HepG2 (cell line): ENCODE measurements around the gene CIB2. TPM values are rescaled to one million over a fixed set of nuclear protein-coding genes. Genes with fewer than 3 reads are reported as not detected.

ENCODE experiments used
- ATAC-seq: fragments of 200-7000 bp; cut with Tn5 transposase; 3 replicates; pipeline ENCODE4 v1.9.1; 2020; ENCODE audit warnings: mild to moderate bottlenecking, moderate library complexity
- BruUV-seq: library from RNA; stranded (reverse); fragments of 400-500 nt; replicated peaks from 2 replicates; lab custom pipeline; 2021; lab: Mats Ljungman, UMichigan
- CTCF ChIA-PET: fragments of 300-600 bp; formaldehyde crosslinking; extraction: SDS; loops from one replicate; lab custom pipeline; 2021; ENCODE audit warnings: low total read pairs, inconsistent platforms, low intra/inter-chr PET ratio; lab: Yijun Ruan, JAX
- POLR2A ChIA-PET: fragments of 350-600 bp; sonication (Branson Sonifier 250); formaldehyde crosslinking; loops from one replicate; lab custom pipeline; 2020; ENCODE audit warnings: antibody characterized with exemption, inconsistent platforms; lab: Yijun Ruan, JAX
- DNase-seq: peaks from one replicate; pipeline ENCODE4 v3.0.0-alpha.2; 2015; ENCODE audit warnings: low spot score
- FAIRE-seq: peaks from 3 replicates; lab custom pipeline; 2011; peaks lifted over from hg19 to GRCh38; lab: Jason Lieb, UNC
- H2AFZ ChIP-seq: one replicate; pipeline ENCODE4 v1.6.1; 2011; ENCODE audit warnings: low read length, inconsistent platforms
- H3K27ac ChIP-seq: fragments of 300-600 bp; 3 replicates; pipeline ENCODE4 v1.8.0; 2011; ENCODE audit warnings: mixed run types, mild to moderate bottlenecking, mixed read lengths, low read length, inconsistent platforms; ENCODE audit not compliant: insufficient read depth; ENCODE audit errors: extremely low read length
- H3K27me3 ChIP-seq, 2 experiments: fragments of 200-600 bp in 1 of 2; 2 replicates in 1 of 2; 3 replicates in 1 of 2; pipeline versions ENCODE4 v1.6.0 to v1.8.0; 2011; ENCODE audit warnings: low read length in 2 of 2, mild to moderate bottlenecking in 2 of 2, moderate library complexity in 2 of 2, inconsistent platforms in 1 of 2; ENCODE audit not compliant: insufficient read depth in 2 of 2, control insufficient read depth in 1 of 2
- H3K36me3 ChIP-seq, 2 experiments: fragments of 200-600 bp in 1 of 2; replicated peaks in 1 of 2; 2 replicates in 1 of 2; 3 replicates in 1 of 2; pipeline versions ENCODE4 v1.5.1 to v1.8.0; 2011; ENCODE audit warnings: low read length in 2 of 2, inconsistent platforms in 1 of 2; ENCODE audit not compliant: insufficient read depth in 2 of 2, control insufficient read depth in 1 of 2
- H3K4me1 ChIP-seq: 2 replicates; pipeline ENCODE4 v1.5.1; 2012; ENCODE audit warnings: low read length, inconsistent platforms; ENCODE audit not compliant: insufficient read depth
- H3K4me2 ChIP-seq: 2 replicates; pipeline ENCODE4 v1.6.0; 2011; ENCODE audit warnings: low read depth, low read length, inconsistent platforms
- H3K4me3 ChIP-seq, 3 experiments: fragments of 200-600 bp in 1 of 3; sonication (generic), shearing (Covaris generic) in 1 of 3; replicated peaks in 1 of 3; 2 replicates each; pipeline ENCODE4 v1.5.1; 2011 to 2016; ENCODE audit warnings: low read length in 3 of 3, inconsistent platforms in 2 of 3, low read depth in 2 of 3, mild to moderate bottlenecking in 2 of 3, control low read depth in 1 of 3, mixed read lengths in 1 of 3; ENCODE audit not compliant: insufficient read depth in 1 of 3
- H3K79me2 ChIP-seq: one replicate; pipeline ENCODE4 v1.6.1; 2011; ENCODE audit warnings: low read length, inconsistent platforms; ENCODE audit not compliant: insufficient read depth
- H3K9ac ChIP-seq: 2 replicates; pipeline ENCODE4 v1.6.0; 2011; ENCODE audit warnings: mild to moderate bottlenecking, low read depth, low read length, inconsistent platforms; ENCODE audit not compliant: insufficient read depth
- H3K9me3 ChIP-seq: 2 replicates; pipeline ENCODE4 v1.5.1; 2012; ENCODE audit warnings: mild to moderate bottlenecking, low read length
- H4K20me1 ChIP-seq: 2 replicates; pipeline ENCODE4 v1.6.0; 2011; ENCODE audit warnings: inconsistent platforms, mild to moderate bottlenecking, low read length, moderate library complexity; ENCODE audit not compliant: insufficient read depth
- DRAP1 ChIP-seq: IDR thresholded peaks from 2 replicates; pipeline ENCODE4 v1.6.1; 2016; ENCODE audit warnings: missing genetic modification reagents, missing compliant biosample characterization
- HNF1A ChIP-seq, 2 experiments: sonication (generic) in 1 of 2; formaldehyde crosslinking in 1 of 2; IDR thresholded peaks; 2 replicates each; pipeline versions ENCODE4 v1.4.0 to v1.6.1; 2016 to 2020; ENCODE audit warnings: borderline replicate concordance in 1 of 2, low read depth in 1 of 2, mild to moderate bottlenecking in 1 of 2, missing genetic modification reagents in 1 of 2
- MXD1 ChIP-seq: sonication (generic); formaldehyde crosslinking; IDR thresholded peaks from 2 replicates; pipeline ENCODE4 v1.4.0; 2020; ENCODE audit warnings: mild to moderate bottlenecking, missing genetic modification reagents
- RFX5 ChIP-seq: IDR thresholded peaks from 2 replicates; pipeline ENCODE4 v1.6.1; 2011; ENCODE audit warnings: low read depth, low read length, improper control_type of control experiment
- TIGD3 ChIP-seq: sonication (generic); formaldehyde crosslinking; IDR thresholded peaks from 2 replicates; pipeline ENCODE4 v1.5.1; 2020; ENCODE audit warnings: mild to moderate bottlenecking, missing genetic modification reagents, borderline replicate concordance
- ZBTB26 ChIP-seq: IDR thresholded peaks from 2 replicates; pipeline ENCODE4 v1.6.1; 2016; ENCODE audit warnings: missing compliant biosample characterization, missing genetic modification reagents, borderline replicate concordance
- ZNF7 ChIP-seq: IDR thresholded peaks from 2 replicates; pipeline ENCODE4 v1.6.1; 2016; ENCODE audit warnings: missing biosample characterization, missing genetic modification reagents
- ZNF891 ChIP-seq: sonication (generic); formaldehyde crosslinking; IDR thresholded peaks from 2 replicates; pipeline ENCODE4 v1.5.0; 2020; ENCODE audit warnings: mild to moderate bottlenecking, missing genetic modification reagents
- in situ Hi-C: cut with HindIII; loops from 2 replicates; pipeline ENCODE4 v1.10.0; 2017; ENCODE audit warnings: low pct_unique_long_range_greater_than_20kb; ENCODE audit not compliant: extremely low pct_ligation_motif_present
- intact Hi-C: fragments of 100-400 bp; cut with micrococcal nuclease; formaldehyde crosslinking; loops from one replicate; pipeline ENCODE4 v1.10.0; 2022; ENCODE audit not compliant: unreplicated experiment
- polyA plus RNA-seq, 8 experiments: library from polyadenylated mRNA; depleted of rRNA in 3 of 8; stranded (reverse) in 7 of 8; unstranded in 1 of 8; fragments of >200 nt; fragmentation: Illumina TruSeq in 4 of 8; extraction: Trizol in 4 of 8; gene quantifications; 2 replicates each; pipeline versions ENCODE4 v1.2.1 to v1.2.3, GENCODE V29; 2011 to 2016; ENCODE audit warnings: low read depth in 4 of 8, missing spikeins in 1 of 8, mixed read lengths in 1 of 8; ENCODE audit not compliant: insufficient read depth in 1 of 8
- total RNA-seq, 5 experiments: library from RNA; depleted of rRNA; stranded (reverse); fragments of >200 nt; fragmentation: Illumina TruSeq; extraction: Trizol; gene quantifications; 2 replicates each; pipeline ENCODE4 v1.2.3, GENCODE V29; 2016; ENCODE audit warnings: low read depth in 1 of 5
- TF ChIP-seq, protein P1 (sequence below): sonication (generic); formaldehyde crosslinking; IDR thresholded peaks from 2 replicates; pipeline ENCODE4 v1.4.0; 2020; ENCODE audit warnings: missing genetic modification reagents, low read depth, mild to moderate bottlenecking, borderline replicate concordance

The CIB2 gene
- total and polyA plus RNA-seq, 2 of the 13 experiments (the other 11 are each of a cell fraction or from before 2014, with no cell fraction given): 1.4 to 1.5 TPM

GRCh38 chr15:78142332-78142731 is 11.1 kb upstream of the CIB2 start (continued):
- no peak for TF ChIP-seq TIGD3 (CRISPR knock-in tag)
- no peak for TF ChIP-seq ZBTB26 (CRISPR knock-in tag)
- no peak for TF ChIP-seq ZNF7 (CRISPR knock-in tag)
- TF ChIP-seq, protein P1, sequence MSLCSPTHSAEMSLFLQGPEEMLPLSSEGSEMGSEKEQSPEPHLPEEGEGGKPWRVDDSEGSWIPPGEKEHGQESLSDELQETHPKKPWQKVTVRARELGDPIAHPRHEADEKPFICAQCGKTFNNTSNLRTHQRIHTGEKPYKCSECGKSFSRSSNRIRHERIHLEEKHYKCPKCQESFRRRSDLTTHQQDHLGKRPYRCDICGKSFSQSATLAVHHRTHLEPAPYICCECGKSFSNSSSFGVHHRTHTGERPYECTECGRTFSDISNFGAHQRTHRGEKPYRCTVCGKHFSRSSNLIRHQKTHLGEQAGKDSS (CRISPR knock-in tag): no peak

DNA sequence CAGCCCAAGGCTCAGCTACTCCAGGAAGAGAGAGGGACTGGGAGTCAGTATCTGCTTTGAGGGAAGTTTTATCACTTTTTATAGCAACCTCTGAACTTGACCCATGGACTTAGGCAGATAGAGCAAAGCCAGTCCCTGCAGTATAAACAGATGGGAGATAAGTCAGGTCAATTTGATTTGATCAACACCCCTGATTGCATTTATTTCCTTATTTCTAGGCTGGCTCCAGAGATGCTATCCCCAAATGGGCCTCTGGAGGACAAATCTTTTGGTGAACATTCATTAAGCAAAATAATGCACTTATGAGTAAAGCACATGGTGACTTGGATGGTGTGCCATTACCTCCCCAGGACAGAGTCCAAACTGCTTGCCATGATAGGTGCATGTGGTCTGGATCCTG is 9.0 kb upstream of the CIB2 start:
- no peaks in the 10 kb centered on the region for H3K36me3 ChIP-seq
- FAIRE-seq (no peak), ATAC-seq (no peak), DNase-seq (no peak)
- intact Hi-C loops: no loop called here
- H3K9ac ChIP-seq: no peak overlapping the region
- peaks cover 29% of the 10 kb centered on the region for H3K4me1 ChIP-seq
- CTCF ChIA-PET: no interaction called here
- POLR2A ChIA-PET: no interaction called here
- BruUV-seq: no TSS peak
- in situ Hi-C loops: no loop called here
- peaks cover 0 to 9% of the 10 kb centered on the region in 2 experiments; a peak in 1 of 5 replicates for H3K27me3 ChIP-seq
- H3K4me3 ChIP-seq: no peak overlapping the region
- no peaks in the 10 kb centered on the region for H4K20me1 ChIP-seq
- H3K4me2 ChIP-seq: no peak overlapping the region
- no peak overlapping the region for H2AFZ ChIP-seq
- H3K27ac ChIP-seq: no peak overlapping the region
- H3K79me2 ChIP-seq: no peaks in the 10 kb centered on the region
- no peaks in the 10 kb centered on the region for H3K9me3 ChIP-seq
- TF ChIP-seq RFX5: no peak
- TF ChIP-seq ZNF891 (CRISPR knock-in tag): no peak
- no peak for TF ChIP-seq MXD1 (CRISPR knock-in tag)
- no peak for TF ChIP-seq DRAP1 (CRISPR knock-in tag)
- no peak for TF ChIP-seq HNF1A (IDR thresholded peaks at IDR 0.05; ENCODE audit: low read depth)
- no peak for TF ChIP-seq HNF1A (CRISPR knock-in tag; IDR thresholded peaks at IDR 0.05; ENCODE audit: borderline replicate concordance)
